ENCODE data around the gene PSME2. TPM values are rescaled to one million over a fixed set of nuclear protein-coding genes. Genes with fewer than 3 reads are reported as not detected.
A peak's percentile ranks its signal among the peaks of the same experiment; 100 is the strongest.

PSME2 gene
- total and polyA plus RNA-seq, 2 of the 13 experiments (the other 11 are each of a cell fraction or from before 2014, with no cell fraction given), result 332 to 716 TPM

- TF ChIP-seq THAP9 (CRISPR knock-in tag; IDR thresholded peaks at IDR 0.05; ENCODE audit: borderline replicate concordance) (no peak), TIGD3 (CRISPR knock-in tag; IDR thresholded peaks at IDR 0.05; ENCODE audit: borderline replicate concordance) (0 out of 2 replicates have a peak, but pooled peaks have one; percentile 85), ZNF230 (CRISPR knock-in tag; IDR thresholded peaks at IDR 0.05) (0 out of 2 replicates have a peak, but pooled peaks have one; percentile 37), ETV5 (CRISPR knock-in tag; IDR thresholded peaks at IDR 0.05; ENCODE audit: borderline replicate concordance) (peak; percentile 11; the same call in 1 of the 2 replicates), UBTF (CRISPR knock-in tag; IDR thresholded peaks at IDR 0.05) (peak; percentile 14; the same call in 1 of the 2 replicates), HNRNPL (IDR thresholded peaks at IDR 0.05; ENCODE audit: low read depth, low read length) (0 out of 2 replicates have a peak, but pooled peaks have one; percentile 51), NFE2L2 (IDR thresholded peaks at IDR 0.05; ENCODE audit: low read length) (no peak), SRF (IDR thresholded peaks at IDR 0.05; ENCODE audit: low read depth, low read length) (no peak), IRX3 (CRISPR knock-in tag; IDR thresholded peaks at IDR 0.05; ENCODE audit: borderline replicate concordance, low read depth) (no peak; the same call in 1 of the 2 replicates), ZNF20 (CRISPR knock-in tag; IDR thresholded peaks at IDR 0.05) (no peak), ZSCAN9 (CRISPR knock-in tag; IDR thresholded peaks at IDR 0.05; ENCODE audit: borderline replicate concordance) (no peak), ZIK1 (CRISPR knock-in tag; IDR thresholded peaks at IDR 0.05; ENCODE audit: borderline replicate concordance, low read depth) (peak; percentile 80; the same call in 1 of the 2 replicates), POLR2AphosphoS5 (IDR thresholded peaks at IDR 0.05; ENCODE audit: low read depth, low read length) (peak; percentile 78), FOXA1 (IDR thresholded peaks at IDR 0.05) (no peak), FOXA1 (CRISPR knock-in tag; IDR thresholded peaks at IDR 0.05) (0 out of 2 replicates have a peak, but pooled peaks have one; percentile 2), SOX6 (IDR thresholded peaks at IDR 0.05) (no peak), SOX6 (CRISPR knock-in tag; IDR thresholded peaks at IDR 0.05) (peak; percentile 42; the same call in 1 of the 2 replicates), THAP11 (CRISPR knock-in tag; IDR thresholded peaks at IDR 0.05) (peak; percentile 55; the same call in 1 of the 2 replicates), NR0B2 (CRISPR knock-in tag; IDR thresholded peaks at IDR 0.05) (peak; percentile 92), ZBTB38 (CRISPR knock-in tag; IDR thresholded peaks at IDR 0.05) (0 out of 2 replicates have a peak, but pooled peaks have one; percentile 21), AHR (CRISPR knock-in tag; IDR thresholded peaks at IDR 0.05) (no peak)
Measured at GRCh38 chr14:24096545-24097181, 49.7 kb downstream of the PSME2 start (continued).
